T-helper 9 cell (primary cell): ENCODE data around the gene SEMG2.

Experiments
- DNase-seq: peaks from one replicate; pipeline ENCODE4 v3.0.0-alpha.2; 2020
- total RNA-seq, 2 donors: gene quantifications; one replicate each; lab custom pipeline; 2026; lab: John Stamatoyannopoulos, UW

The SEMG2 gene, protein sequence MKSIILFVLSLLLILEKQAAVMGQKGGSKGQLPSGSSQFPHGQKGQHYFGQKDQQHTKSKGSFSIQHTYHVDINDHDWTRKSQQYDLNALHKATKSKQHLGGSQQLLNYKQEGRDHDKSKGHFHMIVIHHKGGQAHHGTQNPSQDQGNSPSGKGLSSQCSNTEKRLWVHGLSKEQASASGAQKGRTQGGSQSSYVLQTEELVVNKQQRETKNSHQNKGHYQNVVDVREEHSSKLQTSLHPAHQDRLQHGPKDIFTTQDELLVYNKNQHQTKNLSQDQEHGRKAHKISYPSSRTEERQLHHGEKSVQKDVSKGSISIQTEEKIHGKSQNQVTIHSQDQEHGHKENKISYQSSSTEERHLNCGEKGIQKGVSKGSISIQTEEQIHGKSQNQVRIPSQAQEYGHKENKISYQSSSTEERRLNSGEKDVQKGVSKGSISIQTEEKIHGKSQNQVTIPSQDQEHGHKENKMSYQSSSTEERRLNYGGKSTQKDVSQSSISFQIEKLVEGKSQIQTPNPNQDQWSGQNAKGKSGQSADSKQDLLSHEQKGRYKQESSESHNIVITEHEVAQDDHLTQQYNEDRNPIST
- 0 reads per million in 2 donors for total RNA-seq

DNA sequence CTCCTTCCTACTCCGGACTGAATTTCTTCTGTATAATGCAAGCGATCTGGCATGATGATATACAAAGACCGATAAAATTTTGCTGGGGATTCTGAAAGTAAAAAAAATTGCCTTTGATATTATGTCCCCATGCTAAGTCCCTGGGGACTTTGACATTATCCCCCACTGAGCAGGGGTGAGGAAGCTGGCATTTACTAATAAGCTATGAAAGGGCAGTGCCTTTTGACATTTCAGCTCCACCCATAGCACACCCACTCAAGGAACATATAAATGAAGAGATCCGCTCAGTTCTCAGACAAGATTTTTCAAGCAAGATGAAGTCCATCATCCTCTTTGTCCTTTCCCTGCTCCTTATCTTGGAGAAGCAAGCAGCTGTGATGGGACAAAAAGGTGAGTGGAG lies at the start of gene SEMG2:
TSS of gene SEMG2 (plus strand) at position 298 of the 400 bp plus-strand sequence. CDS start at position 315, 17 bp downstream.
- DNase-seq = no peak

DNA sequence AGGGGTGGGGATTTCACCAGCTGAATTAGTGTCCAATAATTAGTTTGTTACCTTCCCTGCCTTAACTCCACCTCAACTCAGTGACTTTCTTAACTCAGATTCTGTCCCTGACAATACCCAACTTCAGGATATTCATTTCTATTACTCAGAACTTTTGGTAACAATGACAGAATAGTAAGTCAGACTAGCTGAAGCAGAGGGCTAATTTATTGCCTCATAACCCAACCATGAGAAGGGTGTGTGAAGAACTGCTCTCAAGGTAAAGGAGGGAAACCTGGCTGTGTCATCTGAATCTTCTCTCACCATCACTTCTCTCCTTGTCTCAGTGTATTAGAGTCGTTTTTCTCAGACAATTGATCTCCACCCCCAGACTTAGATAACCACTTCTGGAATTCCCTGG lies 47.7 kb upstream of the SEMG2 start:
- DNase-seq = no peak

DNA sequence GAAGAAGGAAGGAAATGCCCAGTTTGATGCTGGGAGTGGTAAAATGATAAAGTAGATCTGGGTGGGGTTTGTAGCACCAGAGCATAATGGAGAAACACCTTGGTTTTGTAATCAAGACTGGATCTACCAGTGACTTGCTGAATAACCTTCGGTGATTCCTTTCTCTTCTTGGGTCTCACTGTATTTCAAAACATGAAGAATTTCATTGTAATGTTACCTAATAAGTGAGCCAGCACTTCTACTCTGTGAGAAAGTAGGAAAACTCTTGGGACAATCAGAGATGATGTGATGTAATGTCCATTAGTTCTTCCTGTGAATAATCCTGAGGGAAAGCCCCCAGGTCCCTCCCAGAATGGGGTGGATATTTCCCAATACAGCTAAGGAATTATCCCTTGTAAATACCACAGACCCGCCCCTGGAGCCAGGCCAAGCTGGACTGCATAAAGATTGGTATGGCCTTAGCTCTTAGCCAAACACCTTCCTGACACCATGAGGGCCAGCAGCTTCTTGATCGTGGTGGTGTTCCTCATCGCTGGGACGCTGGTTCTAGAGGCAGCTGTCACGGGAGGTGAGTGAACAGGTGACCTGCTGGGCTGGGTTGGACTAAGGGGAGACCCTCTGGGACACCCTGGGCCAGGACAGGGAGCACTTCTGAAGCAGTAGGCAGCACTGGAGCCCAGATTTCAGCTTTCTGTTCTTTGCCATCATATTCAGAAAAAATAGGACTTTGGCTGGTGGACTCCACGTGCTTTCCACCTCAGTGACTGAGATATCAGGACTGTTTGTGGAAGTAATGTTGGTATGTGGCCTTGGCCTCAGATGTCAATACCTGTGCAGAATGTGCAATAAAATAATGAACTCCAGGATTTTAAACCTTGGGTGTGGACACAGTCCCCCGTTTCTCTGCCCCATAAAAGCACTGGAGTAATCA lies 46.5 kb upstream of the SEMG2 start, which contains the start of gene PI3:
TSS of gene PI3 (plus strand) at position 469 of the 931 bp plus-strand sequence. CDS start at position 490, 21 bp downstream.
- no peak for DNase-seq

DNA sequence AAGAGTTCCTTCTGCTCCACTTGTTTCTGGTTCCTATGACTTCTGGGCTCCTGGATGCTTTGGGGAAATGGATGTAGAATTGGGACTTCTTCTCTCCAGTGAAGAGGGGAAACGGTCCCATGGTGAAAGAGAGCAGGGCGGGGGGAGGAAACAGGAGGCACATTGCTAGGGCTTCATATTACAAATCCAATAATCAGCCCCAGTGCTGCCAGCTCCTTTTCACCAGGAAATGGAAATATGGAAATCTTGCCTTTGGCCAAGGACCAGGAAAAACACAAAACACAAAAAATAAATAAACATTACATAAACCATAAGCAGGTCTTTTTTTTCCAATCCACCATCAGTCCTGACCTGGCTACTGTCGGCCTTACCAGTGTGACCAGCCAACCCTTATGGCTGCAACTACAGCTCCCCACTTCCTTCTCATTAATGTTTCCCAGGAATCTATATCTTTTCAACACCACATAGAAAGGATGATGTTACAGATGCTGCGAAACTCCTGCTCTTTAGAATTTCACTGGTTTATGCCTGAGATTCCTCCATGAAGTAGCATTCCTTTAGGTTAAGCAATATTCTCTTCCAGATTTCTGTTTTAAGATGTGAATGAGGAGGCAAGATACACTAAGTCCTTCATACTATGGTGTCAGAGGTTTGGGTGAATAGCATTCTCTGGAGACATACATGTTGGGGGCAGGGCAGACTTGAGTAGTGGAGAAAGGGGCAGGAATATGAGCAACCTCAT lies 44.5 kb upstream of the SEMG2 start:
- no peak for DNase-seq

DNA sequence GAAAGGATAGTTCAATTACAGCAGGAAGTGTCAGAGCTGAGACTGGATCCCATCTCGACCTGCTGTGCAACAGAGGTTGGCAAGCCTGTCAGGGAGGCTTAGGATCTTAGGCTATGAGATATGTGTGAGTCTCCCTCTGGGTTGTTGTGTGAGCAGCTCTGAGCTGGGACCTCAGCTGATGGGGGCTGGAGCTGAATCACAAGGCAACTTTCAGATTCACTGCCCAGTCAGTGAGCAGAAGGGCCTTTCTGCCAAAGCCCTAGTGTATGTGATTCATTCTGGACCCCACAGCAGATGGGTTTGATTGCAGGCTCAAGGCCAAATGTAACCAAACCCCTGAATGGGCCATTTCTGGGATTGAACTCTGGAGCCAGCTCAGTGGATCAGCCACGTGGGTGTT lies 42.0 kb upstream of the SEMG2 start:
- no peak for DNase-seq

DNA sequence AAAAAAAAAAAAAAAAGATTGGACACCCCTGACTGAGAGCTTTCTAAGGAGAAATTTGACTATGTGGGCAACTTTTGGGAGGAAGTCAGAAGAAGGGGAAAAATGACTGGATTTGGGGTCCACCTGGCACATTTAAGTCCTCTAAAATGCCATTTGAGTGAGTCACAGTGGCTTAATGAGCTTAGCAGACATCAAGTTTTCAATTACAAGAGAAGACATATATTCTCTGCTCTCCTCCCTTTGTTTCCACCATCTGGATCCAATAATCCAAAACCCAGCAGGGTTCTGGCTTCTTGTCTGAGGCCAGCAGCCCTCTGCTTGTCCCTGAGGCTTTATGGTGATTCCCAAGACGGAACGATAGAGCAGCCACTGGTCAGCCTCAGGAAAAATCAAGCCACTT lies 39.5 kb upstream of the SEMG2 start:
- DNase-seq = no peak

DNA sequence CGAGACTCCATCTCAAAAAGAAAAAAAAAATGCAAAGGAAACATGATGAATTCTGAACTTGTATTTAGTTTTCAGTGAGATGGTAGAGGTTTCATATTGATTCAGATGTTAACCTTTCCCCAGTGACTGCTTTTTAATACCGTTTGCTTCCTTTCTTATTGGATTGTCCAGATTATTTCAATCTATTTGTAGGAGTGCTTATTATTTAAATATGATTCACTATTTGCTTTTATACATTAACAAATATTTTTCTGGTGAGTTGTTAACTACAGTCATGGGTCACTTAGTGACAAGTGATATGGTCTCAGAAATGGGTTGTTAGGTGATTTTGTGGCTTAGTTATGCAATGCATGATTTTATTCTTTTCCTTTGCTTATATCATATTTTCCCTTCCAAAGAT lies 38.1 kb upstream of the SEMG2 start:
- DNase-seq = no peak

DNA sequence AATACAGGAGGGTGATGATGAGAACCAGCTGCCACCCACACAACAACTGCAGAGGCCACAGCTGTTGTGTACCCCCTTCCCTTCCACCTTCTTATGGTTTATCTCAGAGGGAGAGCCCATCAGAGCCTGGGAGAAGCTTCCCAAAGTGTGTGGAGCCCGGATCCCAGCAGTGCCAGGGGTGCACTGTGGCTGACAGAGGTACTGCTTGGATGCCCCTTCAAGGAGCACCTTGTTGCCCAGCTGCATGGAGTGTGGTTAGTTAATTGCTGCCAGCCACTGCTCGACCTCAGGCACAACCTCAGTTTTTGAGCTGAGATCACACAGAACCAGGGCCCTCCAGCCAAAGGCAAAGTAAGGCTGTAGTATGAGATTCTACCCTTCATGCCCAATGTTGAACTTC lies 33.5 kb upstream of the SEMG2 start:
- no peak for DNase-seq

DNA sequence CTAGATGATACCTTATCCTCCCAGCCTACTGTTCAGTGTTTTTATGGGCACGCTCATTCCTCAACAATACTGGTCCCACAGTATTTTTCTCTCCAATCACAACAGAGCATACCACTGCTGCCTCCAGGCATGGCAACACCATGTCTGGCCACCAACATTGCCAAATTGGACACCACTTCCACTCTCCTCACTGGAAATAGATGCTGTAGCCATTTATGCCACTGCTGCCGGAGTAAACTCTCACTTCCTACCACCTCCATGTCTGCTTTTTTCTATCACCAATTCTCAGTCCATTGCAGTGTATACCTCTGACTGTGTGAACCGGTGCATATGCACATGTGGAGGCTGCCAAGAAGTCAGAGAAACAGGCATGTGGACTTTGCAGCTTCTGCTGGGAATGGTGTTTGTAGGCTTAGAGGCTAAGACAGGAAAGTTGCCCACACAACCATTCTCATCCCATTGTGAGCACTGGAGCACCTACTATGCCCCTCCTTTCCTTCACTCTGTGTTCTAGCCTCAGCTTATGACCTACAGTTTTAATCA lies 32.0 kb upstream of the SEMG2 start:
- DNase-seq = no peak

DNA sequence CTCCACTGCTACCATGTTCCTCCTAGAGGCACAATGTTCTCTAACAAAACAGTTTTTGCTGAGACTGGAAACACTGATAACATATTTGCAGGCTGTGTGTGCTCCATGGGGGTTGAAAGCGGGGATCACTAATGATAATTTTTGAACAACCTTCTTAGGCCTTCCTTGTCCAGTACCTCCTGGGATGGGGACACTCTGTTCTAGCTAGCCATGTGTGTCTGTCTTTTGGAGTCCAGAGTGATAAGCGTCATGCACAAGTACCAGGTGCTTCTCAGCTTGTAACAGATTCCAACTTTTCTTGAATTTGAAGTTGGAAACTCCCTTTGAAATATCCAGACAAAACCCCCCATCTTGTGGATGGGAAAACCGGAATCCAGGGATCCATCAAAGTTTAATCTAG lies 31.3 kb upstream of the SEMG2 start:
- no peak for DNase-seq

DNA sequence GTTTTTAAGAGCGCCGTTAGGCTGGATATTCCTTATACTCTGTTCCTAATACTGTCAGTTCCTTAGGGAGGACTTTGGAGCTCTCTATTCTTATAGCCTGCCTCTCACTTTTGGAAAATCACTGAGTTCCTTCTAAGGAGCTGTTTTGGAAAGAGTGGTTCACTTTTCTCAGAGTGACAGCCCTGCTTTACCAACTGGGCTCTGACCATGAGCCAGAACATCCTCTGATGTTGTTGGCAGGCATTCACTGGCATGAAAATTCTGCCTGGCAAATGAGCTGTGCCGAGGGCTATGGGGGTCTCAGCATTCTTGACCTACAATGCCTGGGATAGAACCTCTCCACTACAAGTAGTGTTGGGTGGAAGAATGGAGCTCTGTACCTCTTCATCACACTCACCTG lies 29.2 kb upstream of the SEMG2 start:
- no peak for DNase-seq

DNA sequence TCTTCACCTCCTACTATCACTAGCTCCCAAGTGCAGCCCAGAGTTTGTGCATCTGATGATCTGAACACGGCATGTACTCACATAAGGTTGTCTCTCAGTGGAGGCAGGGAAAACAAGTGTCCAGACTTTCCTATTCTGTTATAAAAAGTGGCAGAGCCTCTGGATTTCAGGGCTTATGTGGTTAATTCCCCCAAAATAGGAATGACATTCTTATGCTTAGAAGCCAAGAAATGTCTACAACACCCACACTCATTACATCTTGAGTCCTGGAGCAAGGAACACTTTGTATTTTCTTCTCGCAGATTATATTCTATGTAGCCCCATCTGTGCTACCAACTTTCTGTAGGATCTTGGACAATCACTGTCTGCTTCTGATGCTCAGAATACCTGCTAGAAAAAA lies 27.8 kb upstream of the SEMG2 start:
- DNase-seq = no peak

DNA sequence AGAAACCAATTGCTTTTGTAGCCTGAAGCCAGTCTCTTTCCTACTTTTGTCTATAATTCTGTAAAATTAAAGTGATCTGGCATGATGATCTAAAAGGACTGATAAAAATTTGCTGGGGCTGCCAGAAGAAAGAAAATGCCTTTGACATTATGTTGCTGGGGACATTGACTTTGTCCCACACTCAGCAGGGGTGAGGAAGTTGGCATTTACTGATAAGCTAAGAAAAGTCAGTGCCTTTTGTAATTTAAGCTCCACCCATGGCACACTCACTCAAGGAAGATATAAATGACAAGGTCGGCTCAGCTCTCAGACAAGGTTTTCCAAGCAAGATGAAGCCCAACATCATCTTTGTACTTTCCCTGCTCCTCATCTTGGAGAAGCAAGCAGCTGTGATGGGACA lies 14.4 kb upstream of the SEMG2 start, which contains the start of gene SEMG1:
TSS of gene SEMG1 (plus strand) at position 309 of the 400 bp plus-strand sequence. CDS start at position 330, 21 bp downstream.
- DNase-seq = no peak

DNA sequence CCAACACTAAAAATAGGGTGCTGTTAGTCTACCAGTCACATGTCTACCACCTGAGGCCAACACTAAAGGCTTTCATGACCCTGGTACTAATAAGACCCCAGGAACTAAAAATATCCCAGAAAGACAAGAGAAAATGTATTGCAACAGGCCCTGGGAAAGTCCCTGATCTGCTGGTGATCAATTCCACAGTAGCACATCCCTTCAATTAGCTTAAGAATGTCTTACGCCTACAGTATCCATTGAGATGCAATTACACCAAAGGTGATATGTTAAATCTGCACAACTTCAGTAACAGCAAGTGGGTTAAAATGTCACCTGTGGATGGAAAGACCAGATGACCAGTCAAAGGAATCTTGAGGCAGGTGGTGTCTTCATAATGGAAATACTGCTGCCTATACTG lies 11.2 kb upstream of the SEMG2 start:
- DNase-seq = no peak

DNA sequence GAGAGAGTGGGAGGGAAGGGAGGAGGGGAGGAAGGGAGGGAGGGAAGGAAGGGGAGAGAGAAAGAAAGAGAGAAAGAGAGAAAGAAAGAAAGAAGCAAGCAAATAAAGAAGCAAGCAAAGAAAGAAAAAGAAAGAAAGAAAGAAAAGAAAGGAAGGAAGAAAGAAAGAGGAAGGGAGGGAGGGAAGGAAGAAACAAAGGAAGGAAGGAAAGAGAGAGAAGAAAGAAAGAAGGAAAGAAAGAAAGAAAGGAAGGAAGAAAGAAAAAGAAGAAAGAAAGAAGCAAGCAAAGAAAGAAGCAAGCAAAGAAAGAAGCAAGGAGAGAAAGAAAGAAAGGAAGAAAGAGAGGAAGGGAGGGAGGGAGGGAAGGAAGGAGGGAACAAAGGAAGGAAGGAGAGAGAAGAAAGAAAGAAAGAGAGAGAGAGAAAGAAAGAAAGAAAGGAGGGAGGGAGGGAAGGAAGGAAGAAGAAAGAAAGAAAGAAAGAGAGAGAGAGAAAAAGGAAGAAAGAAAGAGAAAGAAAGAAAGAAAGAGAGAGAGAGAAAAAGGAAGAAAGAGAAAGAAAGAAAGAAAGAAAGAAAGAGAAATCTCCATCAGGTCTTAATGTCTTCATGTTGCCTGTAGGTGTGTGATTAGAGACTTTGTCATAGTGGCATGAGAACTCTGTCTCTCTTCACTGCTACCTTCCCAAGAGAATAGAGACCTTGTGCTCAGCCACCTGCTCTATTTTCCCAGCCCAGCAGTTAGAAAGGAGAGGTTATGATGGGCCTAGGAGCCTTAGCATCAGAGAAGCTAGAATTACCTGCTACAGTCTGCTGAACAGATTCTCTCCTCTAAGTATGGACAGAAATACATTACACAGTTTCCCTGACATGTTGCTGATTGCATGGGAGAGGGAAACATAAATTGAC lies 9.4 kb upstream of the SEMG2 start:
- no peak for DNase-seq

DNA sequence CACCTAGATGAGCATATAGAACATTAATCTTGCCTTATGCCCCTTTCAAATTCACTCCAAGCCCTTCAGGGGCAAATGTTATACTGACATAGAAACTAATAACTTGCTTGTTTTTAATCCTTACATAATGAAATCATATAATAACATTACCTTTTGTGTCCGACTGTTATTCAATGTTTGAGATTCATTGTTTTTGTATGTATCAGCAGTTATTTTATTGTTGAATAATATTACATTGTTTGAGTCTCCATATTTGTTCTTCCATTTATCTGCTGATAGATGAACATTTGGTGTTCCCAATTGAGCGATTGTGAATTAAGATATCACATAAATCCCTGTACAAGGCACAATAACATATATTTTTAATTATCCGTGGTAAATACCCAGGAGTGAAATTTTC lies 8.3 kb upstream of the SEMG2 start:
- DNase-seq = no peak

DNA sequence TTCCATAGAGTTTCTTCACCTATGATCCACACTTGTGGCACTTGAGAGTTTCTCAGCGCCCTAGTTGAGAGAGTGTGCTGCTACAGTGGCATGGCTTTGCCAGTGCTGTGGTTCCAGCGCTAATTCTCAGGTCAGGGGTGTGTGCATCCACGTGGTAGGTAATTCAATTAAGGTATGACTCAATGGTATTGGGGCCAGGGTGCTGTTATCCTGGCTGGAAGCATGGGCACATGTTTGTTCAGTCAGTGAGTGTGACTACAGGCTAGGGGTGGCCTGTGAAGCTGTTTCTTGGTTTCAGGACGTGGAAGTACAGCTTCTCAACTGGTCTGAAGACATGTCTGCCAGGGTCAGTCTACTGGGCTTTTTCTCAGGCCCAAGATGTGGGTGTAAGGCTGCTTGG lies 3.0 kb upstream of the SEMG2 start:
- DNase-seq = no peak

DNA sequence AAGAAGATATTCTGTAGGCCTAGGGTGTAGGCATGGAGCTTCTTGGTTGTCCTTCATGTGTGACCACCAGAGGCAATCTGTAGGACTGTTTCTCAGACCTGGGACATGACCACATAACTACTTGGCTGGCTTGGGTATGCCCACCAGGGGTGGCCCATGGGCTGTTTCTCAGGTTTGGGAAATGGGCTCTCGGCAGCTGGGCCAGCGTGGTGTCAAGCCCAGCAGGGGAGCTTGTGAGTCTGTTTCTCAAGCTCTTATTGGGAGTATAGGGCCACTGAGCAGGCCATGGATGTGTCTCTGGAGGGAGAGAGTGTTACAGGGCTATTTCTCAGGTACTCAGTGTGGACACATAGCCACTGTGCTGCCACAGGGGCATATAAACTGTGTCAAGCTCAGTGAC lies 2.5 kb upstream of the SEMG2 start:
- DNase-seq = no peak

DNA sequence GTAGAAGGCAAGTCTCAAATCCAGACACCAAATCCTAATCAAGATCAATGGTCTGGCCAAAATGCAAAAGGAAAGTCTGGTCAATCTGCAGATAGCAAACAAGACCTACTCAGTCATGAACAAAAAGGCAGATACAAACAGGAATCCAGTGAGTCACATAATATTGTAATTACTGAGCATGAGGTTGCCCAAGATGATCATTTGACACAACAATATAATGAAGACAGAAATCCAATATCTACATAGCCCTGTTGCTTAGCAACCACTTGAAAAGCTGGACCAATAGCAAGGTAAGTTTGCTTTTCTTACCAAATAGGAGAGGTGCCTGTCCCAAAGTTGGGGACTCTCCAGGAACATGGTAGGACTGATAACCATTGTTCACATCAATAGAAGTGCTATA lies 2.0 kb downstream of the SEMG2 start:
- DNase-seq = no peak

DNA sequence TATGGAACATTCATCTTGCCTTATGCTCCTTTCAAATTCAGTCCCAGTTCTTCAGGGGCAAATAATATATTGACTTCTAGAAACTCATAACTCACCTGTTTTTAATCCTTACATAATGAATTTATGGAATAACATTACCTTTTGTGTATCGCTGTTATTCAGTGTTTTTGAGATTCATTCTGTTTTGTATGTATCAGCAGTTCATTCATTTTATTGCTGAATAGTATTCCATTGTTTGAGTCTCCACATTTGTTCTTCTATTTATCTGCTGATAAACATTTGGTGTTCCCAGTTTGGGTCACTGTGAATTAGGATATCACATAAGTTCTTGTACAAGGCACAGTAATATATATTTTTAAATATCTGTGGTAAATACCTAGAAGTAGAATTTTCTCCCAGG lies 5.1 kb downstream of the SEMG2 start:
- no peak for DNase-seq
